NCI-H187 (cell line): ENCODE data around the gene PKP1.

Experiments
- DNase-seq, 2 experiments: peaks; one replicate each; lab custom pipeline; 2025; lab: John Stamatoyannopoulos, UW

The PKP1 gene

GRCh38 chr1:201350884-201351283, 67.6 kb downstream of the PKP1 start:
- no peak for DNase-seq

DNA sequence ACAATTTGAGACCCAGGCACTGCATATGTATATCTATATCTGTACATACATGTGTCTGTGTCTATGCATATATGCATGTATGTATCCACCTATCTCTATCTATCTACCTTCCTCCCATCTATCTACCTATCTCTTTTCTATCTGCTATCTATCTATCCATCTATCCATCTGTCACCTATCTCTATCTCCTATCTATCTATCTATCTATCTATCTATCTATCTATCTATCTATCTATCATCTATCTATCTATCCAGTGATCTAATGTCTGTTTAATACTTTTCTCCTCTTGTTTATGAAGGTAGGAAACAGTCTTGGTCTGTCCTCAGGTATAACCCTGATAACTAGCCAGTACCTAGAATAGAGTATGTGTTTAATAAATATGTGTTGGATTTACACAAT, 68.3 kb downstream of the PKP1 start:
- DNase-seq, result no peak

- DNase-seq, result no peak
Observed at GRCh38 chr1:201353186-201353940, 70.1 kb downstream of the PKP1 start.

DNA sequence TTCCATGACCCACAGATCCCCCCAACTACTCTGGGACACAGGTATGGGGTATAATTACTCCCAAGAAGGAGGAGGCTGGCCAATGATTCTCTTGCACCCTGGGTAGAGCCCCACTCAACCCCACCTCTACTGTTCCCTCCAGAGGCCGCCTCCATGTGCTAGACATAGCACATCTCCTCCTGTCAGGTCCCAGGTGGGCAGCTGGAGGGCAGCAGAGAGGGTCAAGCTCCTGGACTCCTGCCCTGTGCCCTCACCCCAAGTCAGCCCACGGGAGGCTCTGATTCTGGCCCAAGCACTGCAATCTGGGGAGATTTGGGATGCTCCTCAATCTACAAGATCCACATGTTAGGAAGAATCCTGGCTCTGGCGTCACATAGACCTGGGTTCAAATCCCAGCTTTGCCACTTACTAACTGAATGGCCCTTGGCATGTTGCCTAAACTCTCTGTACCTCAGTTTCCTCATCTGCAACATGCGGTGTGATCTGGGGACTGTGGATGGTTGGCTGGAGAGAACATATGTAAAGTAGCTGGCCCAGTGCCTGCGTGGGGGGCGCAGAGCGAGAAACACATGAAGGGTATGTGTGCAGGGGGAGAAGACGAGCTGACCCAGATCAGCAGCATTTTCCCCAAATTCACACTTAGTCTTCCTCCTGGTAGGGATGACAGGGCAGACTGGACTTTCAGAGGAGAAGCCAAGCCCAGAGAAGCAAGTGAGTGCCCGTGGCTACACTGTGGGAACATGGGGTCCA, 71.0 kb downstream of the PKP1 start:
- DNase-seq, result no peak

GRCh38 chr1:201354901-201355295, 71.6 kb downstream of the PKP1 start:
- no peak for DNase-seq

DNA sequence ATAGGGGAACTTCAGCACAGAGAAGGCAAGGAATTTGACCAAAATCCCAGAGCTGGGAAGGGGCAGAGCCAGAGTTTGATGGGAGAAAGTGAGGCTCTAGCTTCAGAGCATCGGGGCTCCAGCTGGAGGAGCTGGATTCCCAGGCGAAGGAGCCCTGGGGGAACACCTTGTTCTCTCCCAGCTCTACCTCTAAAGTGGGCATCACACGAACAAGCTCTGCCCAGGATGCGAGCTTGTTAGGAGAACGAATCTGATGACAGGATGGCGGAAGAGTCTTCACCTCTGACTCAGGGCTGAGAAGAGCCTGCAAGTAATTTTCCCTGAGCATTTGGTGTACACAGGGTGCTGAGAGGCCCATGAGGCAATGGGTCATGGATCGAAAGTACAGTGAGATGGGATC, 72.2 kb downstream of the PKP1 start:
- no peak for DNase-seq

- no peak for DNase-seq
Observed at GRCh38 chr1:201356236-201356635, 72.9 kb downstream of the PKP1 start.

DNA sequence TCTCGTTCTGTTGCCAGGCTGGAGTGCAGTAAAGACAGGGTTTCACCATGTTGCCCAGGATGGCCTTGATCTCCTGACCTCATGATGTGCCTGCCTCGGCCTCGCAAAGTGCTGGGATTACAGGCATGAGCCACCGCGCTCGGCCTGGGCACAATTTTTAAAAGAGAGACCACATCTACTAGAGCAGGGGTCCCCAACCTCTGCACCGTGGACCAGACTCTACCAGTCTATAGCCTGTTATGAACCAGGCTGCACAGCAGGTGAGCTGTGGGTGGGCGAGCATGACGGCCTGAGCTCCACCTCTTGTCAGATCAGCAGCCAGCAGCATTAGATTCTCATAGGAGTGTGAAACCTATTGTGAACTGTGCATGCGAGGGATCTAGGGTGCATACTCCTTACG, 73.4 kb downstream of the PKP1 start:
- no peak for DNase-seq

GRCh38 chr1:201357211-201357610, 73.9 kb downstream of the PKP1 start:
- DNase-seq, result no peak

DNA sequence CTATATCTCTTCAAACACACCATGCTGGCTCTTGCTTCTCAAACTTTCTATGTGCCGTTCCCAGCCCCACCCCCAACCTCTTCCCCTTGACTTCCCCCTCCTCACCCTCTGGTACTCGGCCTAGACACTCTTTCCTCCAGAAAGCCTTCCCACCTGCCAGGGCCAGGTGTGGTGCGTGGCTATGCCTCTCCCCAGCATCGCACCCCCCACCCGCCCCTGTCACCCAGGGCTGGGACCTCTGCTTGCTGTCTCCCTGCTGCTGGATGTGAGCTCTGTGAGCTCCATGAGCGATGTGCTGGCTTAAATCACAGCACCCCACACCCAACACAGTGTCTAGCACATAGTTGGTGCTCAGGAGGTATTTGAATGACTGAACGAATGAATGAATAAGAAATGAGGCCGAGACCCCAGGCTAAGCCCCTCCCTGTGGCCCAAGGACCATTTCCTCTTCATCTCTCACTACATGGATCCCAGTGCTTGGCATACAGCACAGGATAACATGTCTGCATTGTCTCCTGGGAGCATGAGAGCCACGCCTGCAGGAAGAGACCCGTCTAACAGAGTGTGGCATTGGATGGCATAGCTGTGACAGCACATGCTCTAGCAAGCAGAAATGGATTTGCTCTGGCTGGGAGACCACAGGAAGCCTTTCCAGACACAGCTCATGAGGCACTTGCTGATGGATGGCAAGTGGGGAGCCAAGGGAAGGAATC, 74.5 kb downstream of the PKP1 start:
- no peak for DNase-seq

GRCh38 chr1:201358596-201358995, 75.3 kb downstream of the PKP1 start:
- no peak for DNase-seq

GRCh38 chr1:201359031-201359872, 75.9 kb downstream of the PKP1 start:
- no peak for DNase-seq

DNA sequence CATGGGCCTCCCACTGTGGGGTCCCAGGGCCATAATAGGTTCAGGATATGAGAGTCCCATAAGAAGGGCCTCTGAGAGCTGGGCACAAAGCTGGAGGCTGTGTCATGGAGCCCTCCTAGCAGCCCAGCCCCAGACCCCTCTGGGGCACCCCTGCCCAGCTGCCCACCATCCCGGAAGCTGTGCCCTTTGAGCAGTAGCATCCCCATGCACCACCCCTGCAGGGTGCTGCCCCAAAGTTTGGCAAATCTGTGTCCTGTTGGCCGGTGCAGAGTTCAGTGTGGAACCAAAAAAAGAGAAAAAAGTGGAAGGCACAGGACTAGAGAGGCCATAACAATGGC, 76.5 kb downstream of the PKP1 start:
- no peak for DNase-seq

- no peak for DNase-seq
Observed at GRCh38 chr1:201360486-201360885, 77.2 kb downstream of the PKP1 start.

DNA sequence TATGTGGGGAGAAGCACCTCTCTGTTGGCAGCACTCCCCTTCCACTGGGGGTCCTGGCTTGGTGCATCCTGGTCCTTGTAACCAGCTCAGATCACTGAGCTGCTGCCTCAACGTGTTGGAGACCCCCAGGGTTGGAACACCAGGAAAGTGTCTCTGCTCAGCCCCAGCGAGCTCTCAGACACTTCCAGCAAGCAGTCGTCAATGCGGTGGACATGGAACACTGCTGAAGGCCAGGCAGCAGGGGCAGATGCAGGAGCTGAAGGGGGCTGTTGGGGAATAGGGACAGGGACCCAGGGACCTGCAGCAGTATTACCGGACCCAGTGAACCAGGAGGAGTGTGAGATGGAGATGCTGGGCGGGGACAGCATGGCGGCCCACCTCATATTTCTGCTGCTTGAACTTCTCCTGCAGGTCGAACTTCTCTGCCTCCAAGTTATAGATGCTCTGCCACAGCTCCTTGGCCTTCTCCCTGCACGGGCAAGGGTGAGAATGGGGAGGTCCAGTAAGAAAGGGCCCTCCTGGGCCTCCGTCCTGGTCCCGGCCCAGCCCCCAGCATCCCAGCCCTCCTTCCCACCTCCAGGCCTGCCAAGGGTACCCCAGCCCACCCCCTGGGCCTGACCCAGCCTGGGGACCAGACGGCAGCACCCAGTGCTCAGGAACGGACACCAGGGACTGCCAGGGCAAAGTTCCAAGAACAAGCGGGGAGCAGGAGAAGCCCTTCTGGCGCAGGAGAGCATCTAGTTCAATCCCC, 77.8 kb downstream of the PKP1 start:
- no peak for DNase-seq

DNA sequence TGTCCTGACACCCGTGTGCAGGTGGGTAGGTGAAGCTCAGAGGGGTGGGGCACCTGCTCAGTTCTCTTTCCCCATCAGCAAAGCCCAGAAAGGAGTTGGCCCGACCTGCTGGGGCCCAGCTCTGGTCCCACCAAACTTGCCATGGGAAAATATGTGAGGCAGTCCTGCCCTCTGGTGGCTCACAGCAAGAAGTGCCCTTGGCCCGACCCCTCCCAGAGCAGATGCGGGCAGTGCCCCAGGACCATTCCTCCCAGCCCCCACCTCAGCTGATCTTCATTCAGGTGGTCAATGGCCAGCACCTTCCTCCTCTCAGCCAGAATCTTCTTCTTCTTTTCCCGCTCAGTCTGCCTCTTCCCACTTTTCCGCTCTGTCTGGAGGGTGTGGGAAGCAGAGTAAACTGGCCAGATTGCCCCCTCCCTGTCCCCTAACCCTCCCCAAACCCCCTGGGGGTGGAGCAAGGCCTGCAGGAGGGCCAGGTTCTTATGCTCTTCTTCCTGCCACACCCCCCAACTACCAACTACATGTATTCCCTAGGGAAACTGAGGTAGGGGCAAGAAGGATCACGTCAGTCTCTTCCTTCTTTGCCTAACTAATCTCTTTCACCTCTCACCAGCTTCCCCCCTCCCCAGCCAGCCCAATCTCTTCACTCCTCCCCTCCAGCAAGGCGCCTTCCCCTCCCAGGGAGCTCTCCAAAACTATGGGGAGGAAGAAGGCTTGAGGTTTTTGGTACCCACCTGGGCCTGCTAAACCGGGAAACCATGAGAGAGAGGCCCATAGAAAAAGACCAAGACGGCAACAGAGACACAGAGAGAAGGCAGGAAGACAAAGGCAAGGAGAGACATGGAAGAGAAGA, 78.6 kb downstream of the PKP1 start:
- DNase-seq, result no peak

- DNase-seq, result no peak
Observed at GRCh38 chr1:201362906-201363305, 79.6 kb downstream of the PKP1 start.

DNA sequence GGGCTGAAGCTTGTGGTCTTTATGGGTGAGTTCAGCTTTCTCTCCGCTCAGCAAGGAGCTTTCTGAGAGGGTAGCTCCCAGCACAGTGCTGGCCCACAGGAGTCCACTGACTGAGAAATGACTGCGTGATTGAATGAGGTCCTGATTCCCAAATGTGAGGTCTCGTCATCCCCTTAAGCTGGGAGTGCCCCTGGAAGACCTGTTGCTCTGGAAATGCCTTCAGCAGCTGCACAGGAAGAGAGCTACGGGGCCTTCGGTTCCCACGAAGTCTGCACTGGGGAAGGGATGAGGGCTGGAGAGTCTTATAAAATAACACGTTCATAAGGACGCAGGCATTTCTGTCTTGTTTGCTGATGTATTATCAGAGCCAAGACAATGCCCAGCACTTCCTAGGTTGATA, 80.2 kb downstream of the PKP1 start:
- no peak for DNase-seq

GRCh38 chr1:201364808-201365105, 81.5 kb downstream of the PKP1 start:
- no peak for DNase-seq

DNA sequence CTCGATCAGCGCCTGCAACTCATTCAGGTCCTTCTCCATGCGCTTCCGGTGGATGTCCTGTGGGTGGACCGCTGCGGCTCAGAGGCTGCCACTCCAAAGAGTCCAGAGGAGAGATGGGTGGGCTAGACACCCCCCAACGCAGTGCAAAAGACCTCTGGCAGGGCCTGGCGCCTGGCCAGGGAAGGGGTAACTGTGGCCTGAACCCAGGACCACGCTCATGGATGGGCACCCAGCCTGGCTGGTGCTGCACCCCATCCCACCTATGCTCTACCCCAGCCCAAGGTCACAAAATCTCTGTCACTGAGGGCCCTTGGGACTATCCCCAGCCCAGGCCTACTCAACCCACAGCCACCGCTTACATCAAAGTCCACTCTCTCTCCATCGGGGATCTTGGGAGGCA, 81.9 kb downstream of the PKP1 start:
- no peak for DNase-seq

DNA sequence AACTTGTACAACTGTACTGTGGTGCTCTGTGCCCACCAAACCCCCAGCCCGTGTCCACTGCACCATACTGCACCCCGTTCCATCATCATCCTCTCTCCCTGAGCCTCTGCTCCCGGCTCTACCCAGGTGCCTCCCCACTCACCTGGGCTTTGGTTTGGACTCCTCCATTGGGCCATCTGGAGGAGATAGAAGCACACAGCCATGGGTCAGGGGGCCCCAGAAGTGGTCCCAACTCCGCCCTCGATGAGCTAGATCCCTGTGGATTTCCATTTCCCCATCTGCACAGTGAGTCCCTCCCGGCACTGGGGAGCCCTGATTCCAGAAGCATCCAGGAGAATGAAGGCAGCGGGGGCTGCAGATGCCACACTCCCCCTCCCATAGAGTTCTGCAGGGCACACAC, 83.4 kb downstream of the PKP1 start:
- no peak for DNase-seq
